GM12874 (cell line): Measurements from ENCODE around the gene FBXO3.

Experiments used
- TF ChIP-seq, protein P1 (sequence below): IDR thresholded peaks from 2 replicates; pipeline ENCODE4 v1.5.1; 2011; ENCODE audit warnings: low read depth, mild to moderate bottlenecking, control low read depth, low read length, moderate library complexity; ENCODE audit not compliant: insufficient read depth

FBXO3 gene

GRCh38 chr11:33703788-33704187, 70.5 kb downstream of the FBXO3 start:
- TF ChIP-seq, protein P1, sequence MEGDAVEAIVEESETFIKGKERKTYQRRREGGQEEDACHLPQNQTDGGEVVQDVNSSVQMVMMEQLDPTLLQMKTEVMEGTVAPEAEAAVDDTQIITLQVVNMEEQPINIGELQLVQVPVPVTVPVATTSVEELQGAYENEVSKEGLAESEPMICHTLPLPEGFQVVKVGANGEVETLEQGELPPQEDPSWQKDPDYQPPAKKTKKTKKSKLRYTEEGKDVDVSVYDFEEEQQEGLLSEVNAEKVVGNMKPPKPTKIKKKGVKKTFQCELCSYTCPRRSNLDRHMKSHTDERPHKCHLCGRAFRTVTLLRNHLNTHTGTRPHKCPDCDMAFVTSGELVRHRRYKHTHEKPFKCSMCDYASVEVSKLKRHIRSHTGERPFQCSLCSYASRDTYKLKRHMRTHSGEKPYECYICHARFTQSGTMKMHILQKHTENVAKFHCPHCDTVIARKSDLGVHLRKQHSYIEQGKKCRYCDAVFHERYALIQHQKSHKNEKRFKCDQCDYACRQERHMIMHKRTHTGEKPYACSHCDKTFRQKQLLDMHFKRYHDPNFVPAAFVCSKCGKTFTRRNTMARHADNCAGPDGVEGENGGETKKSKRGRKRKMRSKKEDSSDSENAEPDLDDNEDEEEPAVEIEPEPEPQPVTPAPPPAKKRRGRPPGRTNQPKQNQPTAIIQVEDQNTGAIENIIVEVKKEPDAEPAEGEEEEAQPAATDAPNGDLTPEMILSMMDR, result no peak

DNA sequence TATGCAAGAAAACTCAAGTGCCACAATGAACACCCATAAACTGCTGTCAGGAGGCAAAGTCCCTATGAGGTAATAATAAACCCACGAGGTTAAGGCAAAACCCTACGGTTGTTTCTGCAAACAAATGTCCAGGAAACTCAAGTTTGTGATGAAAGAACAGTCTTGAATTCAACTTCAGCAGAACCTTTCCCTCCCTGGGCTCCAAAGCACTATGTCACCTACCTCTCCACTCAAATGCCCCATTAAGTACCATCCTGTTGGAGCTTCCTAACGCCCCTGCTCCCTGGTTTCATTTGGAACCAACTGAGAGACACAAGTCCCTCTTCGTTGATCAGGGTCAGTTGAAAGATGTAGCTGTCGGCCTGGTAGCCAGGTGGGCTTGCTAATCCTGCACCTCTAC, 71.1 kb downstream of the FBXO3 start:
- TF ChIP-seq, protein P1, result no peak

GRCh38 chr11:33701302-33702230, 72.8 kb downstream of the FBXO3 start:
- TF ChIP-seq, protein P1, result no peak

DNA sequence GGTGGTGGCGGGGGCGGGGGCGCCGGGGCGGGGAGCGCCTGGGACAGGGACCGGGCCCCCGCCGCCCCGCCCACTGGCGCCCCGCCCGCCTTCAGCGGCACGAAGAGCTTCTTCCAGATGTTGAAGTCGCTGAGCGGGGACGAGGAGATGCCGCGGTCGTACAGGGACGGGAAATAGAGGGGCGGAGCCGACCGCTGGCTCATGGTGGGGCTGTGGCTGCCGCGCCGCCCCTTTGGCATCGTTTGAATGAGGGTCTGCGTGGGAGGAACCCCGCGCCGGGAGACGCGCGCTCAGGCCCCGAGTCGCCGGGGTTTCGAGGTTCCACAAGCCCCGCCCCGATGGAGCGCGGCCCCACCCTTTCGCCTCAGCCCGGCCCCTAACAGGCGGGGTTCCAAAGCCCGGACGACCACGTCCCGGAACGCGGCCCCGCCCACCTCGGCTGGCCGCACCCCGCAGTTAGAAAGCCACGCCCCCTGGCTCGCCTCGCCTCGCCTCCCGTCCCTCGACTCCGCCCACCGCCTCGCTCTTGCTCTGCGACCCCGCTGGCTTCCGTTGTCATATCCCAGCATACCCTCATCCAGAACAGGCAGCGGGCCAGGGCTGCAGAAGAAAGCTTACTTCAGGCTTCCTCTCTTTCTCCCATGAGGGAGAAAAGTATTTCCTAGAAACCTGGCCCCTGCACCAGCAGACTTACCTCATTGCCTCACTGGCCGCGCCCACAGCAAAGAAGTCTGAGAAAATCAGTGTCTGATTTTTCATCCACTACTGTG, 73.6 kb downstream of the FBXO3 start, which contains the start of gene C11orf91:
Gene C11orf91, minus strand, starts transcription at position 325 of the 770 bp plus-strand sequence. Its CDS starts 86 bp downstream, at position 239.
- TF ChIP-seq, protein P1, result no peak

- TF ChIP-seq, protein P1, result no peak
Observed at GRCh38 chr11:33700063-33700501, 74.2 kb downstream of the FBXO3 start.

GRCh38 chr11:33699515-33700062, 74.7 kb downstream of the FBXO3 start:
- TF ChIP-seq, protein P1, result no peak

GRCh38 chr11:33698921-33699320, 75.4 kb downstream of the FBXO3 start:
- TF ChIP-seq, protein P1, result no peak
